Sigmoid colon (tissue), 4 donors: Measurements from ENCODE around the gene HTR2A.

Source experiments
- CTCF ChIP-seq, 4 experiments: fragments of 450-650 bp in 3 of 4; fragments of 200-600 bp in 1 of 4; IDR thresholded peaks; one replicate each; pipeline ENCODE4 v1.5.1; 2016 to 2019; ENCODE audit warnings: antibody characterized with exemption in 4 of 4, mild to moderate bottlenecking in 3 of 4, moderate library complexity in 2 of 4
- EP300 ChIP-seq, 4 donors: sonication (generic); formaldehyde crosslinking; IDR thresholded peaks; one replicate each; pipeline ENCODE4 v1.6.1; 2017; ENCODE audit warnings: antibody characterized with exemption in 4 of 4
- POLR2AphosphoS5 ChIP-seq, 4 donors: sonication (generic); formaldehyde crosslinking; IDR thresholded peaks; one replicate each; pipeline ENCODE4 v1.6.1; 2017; ENCODE audit warnings: antibody characterized with exemption in 4 of 4

- TF ChIP-seq CTCF (IDR thresholded peaks at IDR 0.05) (no peak), EP300 (IDR thresholded peaks at IDR 0.05) (no peak), POLR2AphosphoS5 (IDR thresholded peaks at IDR 0.05) (no peak)
These were observed 50.1 kb downstream of the HTR2A start for GRCh38 chr13:46846726-46847125.
